Hematopoietic multipotent progenitor cell treated with erythropoietin and hydrocortisone succinate and interleukin-3 and kit ligand, for 4 days (in vitro differentiated cells): Measurements from ENCODE around the gene CDH26.
A peak's percentile ranks its signal among the peaks of the same experiment; 100 is the strongest.

Source experiments
- DNase-seq: peaks from one replicate; pipeline ENCODE4 v3.0.0-alpha.2; 2015

Gene CDH26

GRCh38 chr20:59987135-59987534, 28.9 kb downstream of the CDH26 start:
- no peak for DNase-seq

GRCh38 chr20:59988141-59988540, 29.9 kb downstream of the CDH26 start:
- no peak for DNase-seq

GRCh38 chr20:59992526-59993084, 34.4 kb downstream of the CDH26 start:
- peak; percentile 47 for DNase-seq

- DNase-seq, result peak; percentile 47
These were observed 35.7 kb downstream of the CDH26 start for GRCh38 chr20:59993736-59994430.

GRCh38 chr20:59994697-59995122, 36.5 kb downstream of the CDH26 start:
- peak; percentile 28 for DNase-seq

- no peak for DNase-seq
These were observed 37.9 kb downstream of the CDH26 start for GRCh38 chr20:59996108-59996507.

- no peak for DNase-seq
These were observed 39.7 kb downstream of the CDH26 start for GRCh38 chr20:59997896-59998295.

- no peak for DNase-seq
These were observed 41.3 kb downstream of the CDH26 start for GRCh38 chr20:59999502-59999901.

GRCh38 chr20:60000271-60001042, 42.2 kb downstream of the CDH26 start:
- DNase-seq, result no peak

- DNase-seq, result no peak
These were observed 42.9 kb downstream of the CDH26 start for GRCh38 chr20:60001108-60001507.

- no peak for DNase-seq
These were observed 45.6 kb downstream of the CDH26 start for GRCh38 chr20:60003776-60004175.

GRCh38 chr20:60006261-60006660, 48.0 kb downstream of the CDH26 start:
- no peak for DNase-seq

- DNase-seq, result no peak
These were observed 49.2 kb downstream of the CDH26 start for GRCh38 chr20:60007464-60007863.

- no peak for DNase-seq
These were observed 50.0 kb downstream of the CDH26 start for GRCh38 chr20:60008130-60008808.

- no peak for DNase-seq
These were observed 51.1 kb downstream of the CDH26 start for GRCh38 chr20:60009318-60009717.

- DNase-seq, result peak; percentile 45
These were observed 51.8 kb downstream of the CDH26 start for GRCh38 chr20:60009826-60010616.

- no peak for DNase-seq
These were observed 52.7 kb downstream of the CDH26 start for GRCh38 chr20:60010689-60011458.

- no peak for DNase-seq
These were observed 53.6 kb downstream of the CDH26 start for GRCh38 chr20:60011512-60012507.

- no peak for DNase-seq
These were observed 55.3 kb downstream of the CDH26 start for GRCh38 chr20:60013296-60014139.

GRCh38 chr20:60016406-60016805, 58.2 kb downstream of the CDH26 start:
- no peak for DNase-seq
